ENCODE results near the gene TAF11. TPM values are rescaled to one million over a fixed set of nuclear protein-coding genes. Genes with fewer than 3 reads are reported as not detected.

The TAF11 gene
- total RNA-seq, 1 experiment from 2014 or later, result 49.4 TPM

GRCh38 chr6:34904990-34905613 lies 17.3 kb upstream of the TAF11 start:
- peak overlapping the region in 1 of 3 experiments; percentile 68; a peak in 2 of 7 replicates for H3K27ac Mint-ChIP-seq
- H3K4me3 Mint-ChIP-seq, result no peak overlapping the region
- H3K9ac ChIP-seq (ENCODE audit: extremely low read depth, insufficient read length, low read length), result no peak overlapping the region
- no peak overlapping the region for H3K4ac ChIP-seq (ENCODE audit: low read depth, low read length)
- H4K8ac ChIP-seq (replicated peaks; ENCODE audit: insufficient read length, low read depth, low read length), result no peak overlapping the region
- H2BK5ac ChIP-seq (ENCODE audit: insufficient read length, low read length), result no peak overlapping the region
- H4K91ac ChIP-seq (ENCODE audit: insufficient read length, low read depth, low read length), result no peak overlapping the region
- H3K14ac ChIP-seq (ENCODE audit: insufficient read depth, low read length), result no peak overlapping the region
- H3K56ac ChIP-seq (ENCODE audit: insufficient read length, low read depth, low read length), result no peak overlapping the region
- no peaks in the 10 kb centered on the region for H4K20me1 ChIP-seq (ENCODE audit: control insufficient read depth, insufficient read depth, insufficient read length)
- no peak overlapping the region for H3K27ac ChIP-seq (ENCODE audit: insufficient read length, low read depth, low read length)
- H3K4me1 Mint-ChIP-seq, result peaks cover 12 to 14% of the 10 kb centered on the region in 2 experiments
- no peak overlapping the region for H3K23ac ChIP-seq (ENCODE audit: insufficient read length, low read depth, low read length)
- H3K27me3 ChIP-seq (ENCODE audit: insufficient read depth, low read length), result no peaks in the 10 kb centered on the region
- H3K9me3 ChIP-seq (ENCODE audit: control insufficient read depth, low read depth, low read length), result no peaks in the 10 kb centered on the region
- H3K18ac ChIP-seq (ENCODE audit: insufficient read length, low read depth, low read length), result no peak overlapping the region
- H2BK12ac ChIP-seq (ENCODE audit: insufficient read length, low read depth, low read length), result no peak overlapping the region
- no peak overlapping the region for H3T11ph ChIP-seq (ENCODE audit: low read length)
- H2BK20ac ChIP-seq (ENCODE audit: low read depth, low read length, poor library complexity, severe bottlenecking), result no peak overlapping the region
- no peaks in the 10 kb centered on the region for H3K23me2 ChIP-seq (ENCODE audit: insufficient read length, low read depth, low read length, poor library complexity, severe bottlenecking)
- no peaks in the 10 kb centered on the region for H3K9me3 Mint-ChIP-seq
- no peaks in the 10 kb centered on the region; the same call in 1 of the 2 replicates for H3K79me2 ChIP-seq (ENCODE audit: insufficient read depth, low read length)
- H2BK120ac ChIP-seq (ENCODE audit: low read depth, low read length, poor library complexity, severe bottlenecking), result no peak overlapping the region
- H3K4me1 ChIP-seq (ENCODE audit: insufficient read depth, low read length), result no peaks in the 10 kb centered on the region
- no peak for DNase-seq
- no peaks in the 10 kb centered on the region for H3K27me3 Mint-ChIP-seq (ENCODE audit: low read depth)
- no peak overlapping the region for H2AFZ ChIP-seq (ENCODE audit: low read length)
- H2AK5ac ChIP-seq (ENCODE audit: insufficient read length, low read length), result no peak overlapping the region
- H3K4me2 ChIP-seq (ENCODE audit: insufficient read depth, insufficient read length, low read length), result no peak overlapping the region
- no peak overlapping the region for H2BK15ac ChIP-seq (ENCODE audit: low read depth, low read length)
- H4K5ac ChIP-seq (ENCODE audit: insufficient read length, low read depth, low read length), result no peak overlapping the region
- no CpG with 5 or more reads among the region's 5 CpGs for WGBS (ENCODE audit: extremely low coverage, insufficient read length, low lambda C conversion rate)
- no peak for TF ChIP-seq CTCF (conservative IDR thresholded peaks at IDR 0.05)
- H3K79me1 ChIP-seq (ENCODE audit: insufficient read depth, low read depth, low read length, poor library complexity, severe bottlenecking), result peaks cover 3% of the 10 kb centered on the region
- peaks cover 0 to 3% (median 0%) of the 10 kb centered on the region in 3 experiments; a peak in 1 of 7 replicates for H3K36me3 Mint-ChIP-seq (ENCODE audit: insufficient read depth in 1 of 3, low read depth in 3 of 3)
